Cardiac ventricle fibroblast (primary cell): ENCODE data around the gene MYH16. TPM values are rescaled to one million over a fixed set of nuclear protein-coding genes. Genes with fewer than 3 reads are reported as not detected.

Experiments
- total RNA-seq: library from RNA; depleted of rRNA; stranded (reverse); fragments of >200 nt; gene quantifications from 2 replicates; pipeline ENCODE4 v1.2.3, GENCODE V29; 2015

The MYH16 gene
- total RNA-seq, result not detected in 2 replicates

DNA sequence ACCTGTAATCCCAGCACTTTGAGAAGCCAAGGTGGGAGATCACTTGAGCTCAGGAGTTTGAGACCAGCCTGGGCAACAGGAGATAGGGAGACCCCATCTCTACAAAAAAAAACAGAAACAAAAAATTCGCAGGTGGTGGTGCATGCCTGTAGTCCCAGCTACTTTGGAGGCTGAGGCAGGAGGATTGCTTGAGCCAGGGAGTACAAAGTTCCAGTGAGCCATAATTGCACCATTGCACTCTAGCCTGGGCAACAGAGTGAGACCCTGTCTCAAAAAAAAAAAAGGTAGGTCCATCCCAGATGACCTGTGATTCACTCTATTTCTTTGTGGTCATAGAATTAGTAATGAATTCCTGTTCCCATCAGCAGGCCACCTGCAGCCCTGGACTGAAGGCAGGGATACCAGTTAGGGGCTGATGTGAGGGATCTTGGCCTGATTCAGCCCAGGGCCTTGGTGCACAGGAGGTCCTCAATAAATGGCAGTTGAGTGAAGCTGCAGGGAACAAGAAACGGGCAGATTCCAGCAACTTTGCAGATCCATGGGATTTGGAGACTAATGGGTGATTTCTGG, at the start of gene MYH16:
MYH16 (plus strand) TSS at position 364 of the 570 bp plus-strand sequence.

DNA sequence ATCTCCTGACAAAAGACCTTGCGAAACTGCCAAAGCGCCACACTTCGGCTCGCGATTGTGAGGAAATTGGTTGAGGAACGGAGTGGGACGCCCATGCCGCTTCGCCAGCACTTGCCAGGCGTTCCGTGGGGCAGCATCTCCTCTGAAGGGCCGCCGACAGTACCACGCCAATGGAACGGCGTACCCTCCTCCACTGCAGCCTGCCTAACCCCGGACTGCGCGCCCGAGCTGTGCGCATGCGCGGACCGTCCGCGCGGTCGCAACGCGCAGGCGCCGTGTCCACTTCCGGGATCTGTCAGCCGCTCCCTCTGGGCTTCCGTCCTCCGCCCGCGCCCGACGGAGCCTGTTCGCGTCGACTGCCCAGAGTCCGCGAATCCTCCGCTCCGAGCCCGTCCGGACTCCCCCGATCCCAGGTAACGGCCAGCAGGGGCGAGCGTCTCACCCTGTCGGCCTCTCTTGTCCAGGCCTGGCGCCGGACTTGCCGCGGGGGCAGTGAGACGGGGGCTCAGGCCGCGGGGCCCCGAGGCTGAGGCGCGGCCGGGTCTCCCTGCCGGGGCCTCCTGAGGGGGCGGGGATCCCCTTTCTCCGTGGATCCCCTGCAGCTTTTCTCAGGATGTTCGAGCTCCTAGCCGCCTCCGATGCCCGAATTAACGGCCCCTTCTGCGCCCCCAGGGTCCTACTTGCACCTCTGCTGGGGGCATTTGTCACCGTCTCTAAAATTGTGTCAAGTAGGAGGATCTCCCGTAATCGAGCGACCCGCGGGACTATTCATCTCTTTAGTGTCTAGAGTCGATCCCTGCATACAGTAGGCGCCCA, 53.2 kb downstream of the MYH16 start, which contains the start of gene ARPC1A:
ARPC1A (plus strand) TSS at position 307 of the 816 bp plus-strand sequence. CDS start 7,456 bp downstream, outside the sequence.

Other genes starting within 250 kb of the MYH16 start
- 10.4 and 12.4 TPM in 2 replicates for gene SMURF1, start 128.7 kb upstream of the MYH16 start, total RNA-seq
- gene KPNA7, start 64.7 kb upstream of the MYH16 start, total RNA-seq, result not detected in 2 replicates
- gene ARPC1A, start 53.1 kb downstream of the MYH16 start, total RNA-seq, result 80.8 and 88.4 TPM in 2 replicates
- 364 and 380 TPM in 2 replicates for gene ARPC1B, start 101.9 kb downstream of the MYH16 start, total RNA-seq
- 64.9 and 77.7 TPM in 2 replicates for gene PDAP1, start 135.8 kb downstream of the MYH16 start, total RNA-seq
- 71.8 and 77.4 TPM in 2 replicates for gene BUD31, start 136.1 kb downstream of the MYH16 start, total RNA-seq
- gene PTCD1, start 166.0 kb downstream of the MYH16 start, total RNA-seq, result 3.9 and 6.7 TPM in 2 replicates
- gene CPSF4, start 166.1 kb downstream of the MYH16 start, total RNA-seq, result 14.2 and 29.7 TPM in 2 replicates
- 1,347 and 1,860 TPM in 2 replicates for gene ATP5MF, start 193.3 kb downstream of the MYH16 start, total RNA-seq
- 1.0 and 1.8 TPM in 2 replicates for gene ZNF789, start 200.1 kb downstream of the MYH16 start, total RNA-seq
- 15.4 and 18.4 TPM in 2 replicates for gene ZNF394, start 227.4 kb downstream of the MYH16 start, total RNA-seq
- gene ZKSCAN5, start 231.8 kb downstream of the MYH16 start, total RNA-seq, result 5.7 and 5.9 TPM in 2 replicates